Non-pigmented ciliary epithelial cell (primary cell): ENCODE measurements around the gene CTAGE1.
"Not testable (repeated sequence)": the region's sequence is repeated elsewhere in the genome, so short reads cannot be mapped to it uniquely, and the experiment has no call there.

Experiments
- DNase-seq: peaks from one replicate; pipeline ENCODE4 v3.0.0-alpha.2; 2010; ENCODE audit warnings: low read depth

The CTAGE1 gene

DNA sequence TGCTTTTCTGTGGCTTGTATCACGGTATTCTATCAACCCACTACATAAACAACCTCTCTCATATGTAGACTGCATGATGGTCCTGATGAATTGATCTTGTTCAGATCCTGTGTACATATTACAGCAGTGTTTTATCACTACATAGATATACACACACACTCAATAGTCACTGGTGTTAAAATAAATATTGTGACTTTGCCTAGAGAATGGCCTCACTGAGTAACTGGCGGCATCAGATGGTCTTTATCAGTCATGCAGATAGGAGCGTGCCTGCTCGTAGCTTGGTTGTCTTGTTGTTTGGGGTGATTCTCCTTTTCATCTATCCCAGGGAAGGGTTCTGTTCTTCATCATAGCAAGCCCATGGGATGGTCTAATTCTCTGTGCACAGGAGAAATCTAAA is 18.4 kb upstream of the CTAGE1 start:
- no peak for DNase-seq

DNA sequence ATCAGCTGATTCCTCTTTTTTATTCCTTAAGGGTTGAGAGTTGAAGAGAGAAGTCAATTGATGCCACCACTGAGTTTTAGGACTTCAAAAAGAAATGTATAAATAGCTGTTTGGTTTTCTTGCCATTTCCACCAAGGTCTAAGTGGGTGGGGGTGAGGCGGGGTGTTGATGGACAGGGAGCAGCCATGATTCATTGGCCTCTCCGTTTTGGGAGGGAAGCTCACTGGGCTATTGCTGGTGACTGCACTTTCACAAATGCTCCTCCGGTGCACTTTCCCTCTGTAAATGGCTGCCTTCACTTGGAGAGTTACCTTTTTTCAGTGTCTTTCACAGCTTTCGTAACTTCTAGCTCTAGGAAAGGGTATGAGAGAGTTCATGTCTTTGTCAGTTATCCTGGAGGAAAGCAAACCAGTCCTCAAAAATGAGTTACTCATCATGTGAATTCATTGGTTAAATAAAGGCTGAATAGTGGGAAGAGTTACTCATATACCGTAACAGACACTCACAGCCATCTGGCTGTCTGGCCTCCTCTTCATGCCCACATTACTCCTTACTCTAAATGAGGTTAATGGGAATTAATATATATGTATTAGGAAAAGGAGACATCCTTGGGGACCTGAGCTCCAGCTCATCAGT is 17.4 kb upstream of the CTAGE1 start:
- DNase-seq: peak; percentile 76

DNA sequence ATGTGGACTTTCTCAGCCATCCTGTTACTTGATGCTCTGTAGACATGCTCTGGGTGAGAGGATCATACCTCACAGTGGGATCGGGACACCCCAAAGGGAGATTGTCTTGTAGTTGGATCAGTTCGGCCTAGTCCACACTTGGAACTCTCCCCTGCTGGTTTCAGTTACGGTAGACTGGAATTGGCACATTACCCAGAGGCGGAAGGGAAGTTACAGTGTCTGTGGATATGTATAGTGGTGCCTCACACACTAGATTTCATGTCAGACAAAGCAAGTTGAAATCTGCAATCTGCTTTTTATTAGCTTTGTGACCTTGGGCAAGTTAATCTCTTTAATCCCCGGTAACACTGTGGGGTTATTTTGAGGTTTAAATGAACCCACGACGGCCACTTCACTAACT is 16.2 kb upstream of the CTAGE1 start:
- no peak for DNase-seq

DNA sequence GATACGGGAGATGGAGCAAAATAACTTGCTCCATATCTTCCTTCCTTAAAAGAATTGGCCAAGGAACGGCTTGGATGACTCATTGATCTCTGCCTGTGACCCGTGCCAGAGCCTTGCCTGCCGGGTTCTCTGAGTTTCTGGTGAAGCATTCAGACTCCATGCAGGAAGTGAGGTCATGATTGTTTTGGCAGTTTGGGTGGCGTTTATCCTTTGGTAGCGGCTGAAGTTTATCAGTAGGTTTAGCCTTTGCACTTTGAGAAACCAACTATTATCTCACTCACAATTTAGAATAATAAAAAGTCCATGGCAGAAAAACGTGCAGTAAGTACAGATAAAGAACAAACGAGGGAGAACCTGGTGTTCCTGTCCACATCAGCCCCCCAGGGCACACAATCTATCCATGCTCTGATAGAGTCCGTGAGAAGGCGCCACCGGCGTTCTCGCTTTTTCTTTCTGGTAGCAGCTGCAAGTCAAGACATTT is 15.0 kb upstream of the CTAGE1 start:
- peak; percentile 76 for DNase-seq

DNA sequence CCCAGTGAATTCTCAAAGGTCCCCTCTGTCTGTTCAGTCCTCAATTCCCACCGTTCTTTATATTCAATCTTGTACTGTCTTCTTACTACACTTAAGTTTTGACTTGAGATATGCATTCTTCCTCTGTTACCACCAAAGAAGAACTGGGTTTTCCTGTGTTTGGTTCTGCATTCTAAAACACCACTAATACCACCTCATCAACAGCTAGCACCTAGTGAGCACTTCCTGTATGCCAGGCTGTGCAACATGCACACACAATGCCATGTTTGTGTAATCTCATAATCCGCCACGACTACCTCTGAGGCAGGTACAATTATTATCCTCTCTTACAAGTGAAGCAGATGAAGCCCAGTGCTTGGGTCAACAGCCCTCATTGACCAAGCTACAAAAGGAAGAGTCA is 11.8 kb upstream of the CTAGE1 start:
- no peak for DNase-seq

DNA sequence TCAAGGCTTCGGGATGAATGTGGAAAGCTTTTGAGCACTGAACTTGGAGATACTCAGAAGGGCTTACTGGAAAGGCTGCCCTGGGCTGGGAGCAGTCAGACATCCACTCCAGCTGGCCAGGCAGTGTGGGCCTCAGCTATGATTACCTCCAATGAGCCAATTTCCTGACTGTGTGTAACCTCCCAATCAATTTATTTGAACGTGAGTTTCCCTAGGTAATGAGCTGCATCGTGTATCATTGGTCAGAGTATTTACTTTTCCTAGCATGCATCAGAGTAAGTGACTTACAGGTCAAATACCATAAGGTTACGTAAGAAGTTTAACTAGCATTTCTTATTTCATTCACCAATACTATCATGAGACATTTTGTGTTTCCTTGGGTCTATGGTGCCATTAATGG is 11.0 kb upstream of the CTAGE1 start:
- DNase-seq: no peak

DNA sequence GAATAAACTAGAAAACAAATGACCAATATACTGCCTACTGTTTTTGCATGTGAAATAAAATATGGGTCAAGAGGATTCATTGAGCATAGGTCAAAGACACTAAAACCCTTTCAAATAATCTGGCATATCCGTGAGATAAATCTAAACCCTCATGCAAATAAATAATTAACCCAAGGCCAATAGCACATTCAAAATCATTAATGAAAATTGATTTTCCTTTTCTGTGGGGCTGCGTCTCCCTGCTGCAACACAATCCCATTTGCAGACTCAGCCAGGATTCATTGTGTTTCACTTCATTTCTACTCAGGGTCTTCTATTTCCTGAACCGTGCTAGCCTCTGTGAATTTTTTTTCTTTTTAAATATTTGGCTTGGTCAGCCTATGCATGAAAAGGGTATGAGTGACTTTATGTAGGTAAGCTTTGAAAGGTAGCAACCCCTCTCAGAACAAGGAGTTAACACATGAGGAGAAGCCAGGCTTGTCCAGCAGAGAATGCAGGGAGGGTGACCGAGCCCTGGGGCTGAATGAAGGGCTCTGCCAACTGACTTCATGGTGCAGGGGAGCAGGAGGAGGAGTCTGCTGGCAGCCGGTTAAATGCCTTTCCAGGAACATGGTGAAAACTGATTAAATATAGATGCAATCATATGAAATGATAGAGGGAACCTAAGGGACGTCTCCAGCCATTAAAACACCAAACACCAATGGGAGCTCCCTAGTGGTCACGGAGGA is 10.3 kb upstream of the CTAGE1 start:
- no peak for DNase-seq

DNA sequence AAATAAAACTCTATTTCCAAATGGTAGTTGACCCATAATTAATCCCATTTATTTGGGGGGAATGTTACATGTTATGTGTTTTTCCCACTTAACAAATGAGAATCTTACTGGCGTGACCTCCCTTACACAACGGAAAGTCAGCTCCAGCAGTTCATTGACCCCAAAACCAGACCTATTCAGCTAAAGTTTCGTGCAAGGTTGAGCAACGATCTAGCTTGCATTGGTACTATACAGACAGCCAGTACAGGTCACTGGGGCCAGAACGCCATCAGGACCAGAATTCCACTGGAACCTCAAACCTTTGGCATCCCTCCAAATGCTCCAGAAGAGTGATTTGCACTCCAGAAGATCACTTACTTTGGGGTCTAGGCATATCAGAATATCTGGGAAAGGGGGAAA is 6.8 kb upstream of the CTAGE1 start:
- DNase-seq: no peak

DNA sequence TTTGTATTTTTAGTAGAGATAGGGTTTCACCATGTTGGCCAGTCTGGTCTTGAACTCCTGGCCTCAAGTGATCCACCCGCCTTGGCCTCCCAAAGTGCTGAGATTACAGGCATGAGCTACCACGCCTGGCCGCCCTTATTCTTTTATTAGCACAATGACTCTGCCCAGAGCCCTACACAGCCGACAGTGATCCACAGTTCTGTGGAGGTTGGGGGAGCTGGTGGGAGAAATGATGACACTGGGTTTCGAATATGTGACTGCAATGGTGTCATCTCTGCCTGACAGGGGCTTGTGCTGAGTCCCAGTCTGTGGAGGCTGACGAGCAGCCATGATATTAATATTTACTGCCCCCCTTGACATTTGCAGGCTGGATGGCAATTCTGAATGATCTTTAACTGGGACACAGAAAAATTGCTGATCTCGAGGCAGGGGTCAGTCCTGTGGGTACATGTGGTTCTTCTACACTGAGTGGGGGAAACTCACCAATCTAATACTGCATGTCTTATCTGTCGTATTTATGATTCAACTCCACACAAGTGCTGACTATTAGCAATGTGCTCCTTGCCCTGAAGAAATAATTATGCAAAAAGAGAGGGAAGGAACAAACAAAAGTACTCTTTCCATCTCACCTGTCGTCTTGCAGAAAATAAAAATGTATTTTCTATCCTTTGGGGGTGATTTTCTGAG is 6.3 kb upstream of the CTAGE1 start:
- DNase-seq: no peak

DNA sequence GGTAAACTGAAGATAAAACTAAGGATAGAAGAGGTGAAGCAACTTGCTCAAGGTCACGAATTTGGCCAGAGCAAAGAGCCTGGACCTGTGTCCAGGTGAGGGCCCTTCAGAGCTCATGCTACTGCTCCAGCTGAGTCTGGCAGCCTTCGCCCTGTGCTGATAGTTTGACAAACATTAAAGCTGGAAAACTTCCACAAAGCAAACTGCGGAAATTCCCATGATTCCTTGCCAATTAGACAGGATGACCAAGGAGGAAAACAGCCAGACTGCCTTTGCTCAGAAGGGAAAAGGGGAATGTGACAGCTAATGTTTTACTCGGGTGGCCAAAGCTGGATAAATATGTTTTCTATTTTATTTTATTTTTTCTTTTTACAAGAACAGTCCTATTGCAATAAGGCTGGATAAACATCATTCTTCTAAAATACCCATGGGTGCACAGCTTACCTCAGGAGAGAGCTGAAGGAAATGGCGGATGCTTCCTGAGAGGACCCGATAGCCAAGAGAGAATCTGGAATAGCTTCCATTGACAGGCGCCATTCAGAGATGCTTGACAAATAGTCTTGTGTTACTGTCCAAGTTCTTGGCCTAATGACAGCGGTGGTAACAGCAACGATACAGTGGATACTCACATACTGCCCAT is 5.3 kb upstream of the CTAGE1 start:
- DNase-seq: no peak

DNA sequence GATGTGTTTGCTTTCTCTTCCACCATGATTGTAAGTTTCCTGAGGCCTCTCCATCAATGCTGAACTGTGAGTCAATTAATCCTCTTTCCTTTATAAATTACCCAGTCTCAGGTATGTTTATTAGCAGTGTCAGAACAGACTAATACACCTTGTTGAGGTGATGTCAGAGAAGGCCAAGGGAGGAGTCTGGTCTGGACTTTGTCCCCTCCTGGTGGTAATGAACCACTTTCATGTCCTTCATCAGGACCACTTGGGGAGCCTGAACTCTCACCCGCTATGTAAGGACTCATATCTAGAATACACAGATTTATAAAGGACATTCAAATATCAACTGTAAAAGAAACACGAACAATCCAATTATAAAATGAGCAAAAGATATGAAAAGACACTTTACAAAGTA is 2.9 kb upstream of the CTAGE1 start:
- no peak for DNase-seq

DNA sequence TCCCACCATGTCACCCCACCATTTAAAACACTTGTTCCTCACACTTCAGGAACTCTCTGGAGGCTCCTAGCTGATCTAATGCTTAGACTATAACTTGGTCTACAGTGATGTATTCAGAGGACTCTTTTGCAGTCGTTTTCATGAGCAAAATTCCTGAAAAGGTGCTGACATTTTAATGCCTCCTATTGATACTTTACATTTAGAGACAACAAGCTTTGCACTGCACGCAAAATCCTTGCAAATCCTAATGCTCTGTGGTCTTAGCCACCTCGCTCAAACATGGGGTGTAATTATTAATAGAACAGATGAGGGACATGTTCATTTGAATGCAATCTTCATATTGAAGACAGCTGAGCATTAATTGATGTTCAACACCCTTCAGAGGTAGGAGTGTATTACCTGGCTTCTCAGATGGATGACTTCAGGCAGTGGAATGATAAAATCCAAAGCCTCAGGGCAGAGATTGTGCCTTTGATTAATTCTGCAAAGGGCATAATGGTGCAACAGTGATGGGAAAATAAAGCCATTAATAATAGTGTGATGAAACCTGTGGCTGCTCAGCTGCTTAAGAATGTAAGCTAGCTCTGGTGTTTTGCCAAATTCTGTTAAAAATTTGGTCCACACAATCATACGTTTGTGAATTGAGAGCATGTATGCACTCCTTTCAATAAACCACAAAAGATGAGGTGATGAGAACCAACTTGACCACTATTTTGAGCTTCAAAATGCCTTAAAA is 5.4 kb downstream of the CTAGE1 start:
- no peak for DNase-seq

DNA sequence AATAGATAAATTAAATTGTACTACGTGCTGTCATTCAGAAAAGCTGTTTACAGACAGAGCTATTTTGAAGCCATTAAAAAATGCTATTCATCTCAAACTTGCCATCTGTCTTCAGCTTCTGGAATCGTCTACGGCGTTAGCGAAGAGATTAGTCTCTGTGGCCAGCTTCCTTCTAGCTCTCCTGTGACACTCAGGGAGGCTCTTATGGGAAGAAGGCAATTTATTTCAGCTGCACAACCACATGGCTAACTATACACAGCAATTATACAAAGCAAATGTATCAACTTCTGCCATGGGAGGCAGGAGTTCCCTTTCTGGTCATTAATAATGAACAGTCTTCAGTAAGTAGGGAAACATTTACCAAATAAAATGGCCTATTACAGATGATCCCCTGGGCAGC is 6.3 kb downstream of the CTAGE1 start:
- DNase-seq: no peak

DNA sequence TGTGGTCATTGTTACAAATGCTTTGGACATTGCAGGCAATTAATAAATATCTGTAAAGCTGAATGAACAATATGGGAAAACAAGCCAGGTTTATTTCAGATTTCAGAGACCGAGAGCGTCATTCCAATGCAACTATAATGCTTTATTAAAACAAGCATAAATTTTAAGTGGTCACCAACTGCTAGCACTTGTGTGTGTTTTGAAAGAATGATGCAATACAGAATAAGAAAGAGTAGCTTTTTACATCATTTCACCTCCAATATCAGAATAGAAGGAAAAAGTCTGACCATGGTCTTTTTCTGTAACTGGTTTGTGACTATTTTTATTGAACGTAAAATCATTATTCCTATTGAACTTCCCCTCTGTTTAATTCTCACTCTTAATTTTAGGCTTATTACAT is 7.6 kb downstream of the CTAGE1 start:
- DNase-seq: no peak

DNA sequence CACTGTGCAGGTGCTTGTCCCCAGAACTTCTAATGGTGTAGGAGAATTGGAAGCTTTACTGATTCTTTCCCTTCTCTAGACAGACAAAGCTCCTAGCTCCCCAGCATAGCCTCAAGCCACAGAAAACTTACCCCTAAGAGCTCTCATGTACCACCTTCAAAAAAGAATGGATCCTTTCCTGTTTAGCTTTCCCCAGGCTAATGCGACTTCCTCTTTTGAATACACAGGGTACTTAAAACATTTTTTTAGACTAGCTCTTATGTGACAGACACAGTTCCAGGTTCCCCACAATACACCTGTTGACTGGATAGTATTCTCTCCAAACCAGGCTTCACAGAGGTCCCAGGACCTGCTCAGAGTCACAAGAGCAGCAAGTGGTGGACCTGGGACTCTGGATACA is 8.3 kb downstream of the CTAGE1 start:
- no peak for DNase-seq

DNA sequence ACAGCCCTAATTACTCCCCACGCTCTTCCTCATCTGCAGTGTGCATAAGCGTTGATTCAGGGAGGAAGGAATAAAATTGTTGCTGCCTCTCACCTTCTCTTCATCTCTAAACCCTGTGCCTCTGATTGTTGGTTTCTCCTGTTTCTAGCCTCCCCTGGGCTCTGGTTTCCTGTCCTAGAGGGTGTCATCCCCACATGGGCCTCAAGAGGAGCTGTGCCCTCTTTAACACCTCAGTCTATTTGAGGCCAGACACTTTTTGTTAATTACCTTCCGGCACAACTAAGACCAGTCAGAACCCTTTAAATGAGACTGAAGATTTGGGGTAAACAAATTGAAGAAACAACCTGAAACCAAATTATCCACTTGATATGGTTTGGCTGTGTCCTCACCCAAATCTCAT is 9.7 kb downstream of the CTAGE1 start:
- no peak for DNase-seq

DNA sequence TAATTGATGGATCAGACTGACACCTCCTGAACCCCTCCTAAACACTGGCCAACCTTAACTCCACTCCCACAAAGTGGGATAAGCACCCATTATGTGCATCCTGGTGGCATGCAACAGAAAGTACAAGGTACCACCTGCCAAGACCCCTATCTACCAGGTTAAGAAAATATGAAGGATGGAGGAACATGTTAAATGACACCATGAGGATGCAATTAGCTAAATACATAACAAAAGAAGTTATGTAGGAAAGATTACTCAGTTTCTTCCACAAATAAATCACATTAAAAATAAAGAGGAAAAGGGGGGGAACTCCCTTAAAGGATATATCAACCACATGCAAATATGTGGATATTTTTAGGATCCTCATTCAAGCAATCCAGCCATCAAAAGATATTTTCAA is 12.6 kb downstream of the CTAGE1 start:
- no peak for DNase-seq

DNA sequence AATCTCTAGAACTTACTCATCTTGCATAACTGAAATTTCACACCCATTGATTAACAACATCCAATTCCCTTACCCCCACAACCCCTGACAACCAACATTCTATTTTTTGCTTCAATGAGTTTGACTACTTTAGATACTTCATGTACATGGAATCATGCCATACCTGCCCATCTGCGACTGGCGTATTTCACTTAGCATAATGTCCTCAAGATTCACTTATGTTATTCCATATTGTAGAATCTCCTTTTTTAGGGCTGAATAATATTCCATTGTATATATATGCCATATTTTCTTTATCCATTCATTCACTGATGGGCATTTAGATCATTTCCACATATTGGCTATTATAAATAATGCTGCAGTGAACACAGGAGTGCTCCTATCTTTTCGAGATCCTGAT is 13.8 kb downstream of the CTAGE1 start:
- no peak for DNase-seq

DNA sequence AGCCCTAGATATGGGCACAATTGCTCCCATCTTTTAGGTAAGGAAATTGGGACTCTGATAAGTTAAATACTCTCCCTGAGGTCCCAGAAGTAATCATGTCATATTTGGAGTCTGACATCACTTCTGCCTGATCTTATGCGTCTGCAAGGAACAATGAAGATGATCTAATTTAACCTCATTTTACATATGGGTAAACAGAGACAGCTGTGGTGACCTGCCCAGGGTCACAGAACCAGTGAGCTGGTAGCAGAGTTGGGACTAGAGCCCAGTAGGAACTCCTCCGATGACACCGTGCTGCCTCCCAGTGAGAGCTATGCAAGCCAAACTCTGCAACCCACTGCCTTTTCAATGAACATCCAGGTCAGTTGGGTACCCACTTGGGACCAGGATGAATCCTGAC is 17.8 kb downstream of the CTAGE1 start:
- no peak for DNase-seq

DNA sequence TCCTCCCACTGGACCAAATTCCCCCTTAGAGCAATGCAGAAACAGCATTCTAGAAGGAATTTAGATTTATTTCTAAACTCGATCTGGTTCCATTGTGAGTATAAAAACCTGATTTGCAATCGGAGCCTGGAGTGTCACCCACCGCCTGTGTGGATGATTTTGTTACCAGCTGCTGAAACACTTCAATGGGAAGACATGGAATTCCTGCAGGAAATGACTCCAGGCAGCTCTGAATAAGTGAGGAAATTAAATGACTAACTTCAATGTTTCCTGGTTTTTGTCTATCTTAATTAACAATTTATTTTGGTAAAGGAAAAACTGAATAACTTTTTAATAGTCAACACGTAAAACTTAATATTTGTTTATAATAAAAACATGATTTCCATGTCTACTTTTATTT is 19.3 kb downstream of the CTAGE1 start:
- DNase-seq: no peak

DNA sequence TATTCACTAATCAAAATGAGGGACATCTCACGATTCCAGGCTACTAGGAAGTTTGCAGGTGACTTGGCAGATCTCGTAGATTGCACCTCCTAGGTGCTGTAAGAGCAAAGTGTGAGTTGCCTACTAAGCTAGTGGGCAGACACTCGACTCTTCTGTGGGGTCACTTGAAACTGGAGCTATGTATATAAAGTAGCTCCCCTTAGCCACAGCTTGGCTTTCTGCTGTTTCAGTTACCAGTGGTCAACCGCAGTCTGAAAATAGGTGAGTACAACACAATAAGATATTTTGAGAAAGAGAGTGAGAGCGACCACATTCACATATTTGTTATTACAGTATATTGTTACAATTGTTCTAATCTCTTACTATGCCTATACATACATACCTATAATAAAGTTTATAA is 23.3 kb downstream of the CTAGE1 start:
- DNase-seq: no peak

DNA sequence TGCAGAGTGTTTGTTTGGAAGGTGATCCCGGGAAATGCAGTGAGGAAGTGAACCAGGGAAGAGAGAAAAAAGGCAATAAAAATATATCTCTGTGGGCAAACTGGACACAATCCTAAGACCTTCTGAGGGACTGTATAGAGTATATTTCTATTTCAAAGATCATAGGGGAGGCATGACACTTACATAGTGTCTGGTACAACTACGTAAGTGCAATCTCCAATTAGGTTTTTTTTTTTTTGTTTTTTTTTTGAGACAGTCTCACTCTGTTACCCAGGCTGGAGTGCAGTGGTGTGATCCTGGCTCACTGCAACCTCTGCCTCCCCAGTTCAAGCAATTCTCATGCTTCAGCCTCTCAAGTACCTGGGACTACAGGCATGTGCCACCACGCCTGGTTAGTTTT is 24.6 kb downstream of the CTAGE1 start:
- DNase-seq: not testable (repeated sequence)
